ENCODE results near the gene WHAMM. TPM values are rescaled to one million over a fixed set of nuclear protein-coding genes. Genes with fewer than 3 reads are reported as not detected.
A peak's percentile ranks its signal among the peaks of the same experiment; 100 is the strongest.

The WHAMM gene
- total RNA-seq, 2 donors from 2014 or later, result 3.7 to 4.4 TPM

DNA sequence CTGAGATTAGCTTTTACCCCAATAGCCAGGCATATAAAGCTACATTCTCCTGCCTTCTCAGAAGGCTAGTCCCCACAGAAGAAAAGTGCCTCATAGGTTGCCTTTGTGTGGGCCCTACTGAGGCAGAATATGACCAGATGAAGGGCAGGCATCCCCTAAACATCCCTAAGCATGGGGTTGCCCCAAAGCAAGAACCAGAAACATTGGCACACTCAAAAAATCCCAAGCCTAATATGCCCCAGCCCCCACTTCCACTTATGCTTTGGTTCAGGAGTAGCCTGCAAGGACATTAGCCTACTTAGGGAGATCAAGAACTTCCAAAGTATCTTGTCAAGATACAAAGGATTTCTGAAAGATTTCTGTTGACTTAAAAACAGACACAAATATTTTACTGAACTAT lies 29.7 kb downstream of the WHAMM start:
- Mint-ChIP-seq H3K27ac (peak overlapping the region; percentile 52), H3K9me3 (peaks cover 4% of the 10 kb centered on the region)

DNA sequence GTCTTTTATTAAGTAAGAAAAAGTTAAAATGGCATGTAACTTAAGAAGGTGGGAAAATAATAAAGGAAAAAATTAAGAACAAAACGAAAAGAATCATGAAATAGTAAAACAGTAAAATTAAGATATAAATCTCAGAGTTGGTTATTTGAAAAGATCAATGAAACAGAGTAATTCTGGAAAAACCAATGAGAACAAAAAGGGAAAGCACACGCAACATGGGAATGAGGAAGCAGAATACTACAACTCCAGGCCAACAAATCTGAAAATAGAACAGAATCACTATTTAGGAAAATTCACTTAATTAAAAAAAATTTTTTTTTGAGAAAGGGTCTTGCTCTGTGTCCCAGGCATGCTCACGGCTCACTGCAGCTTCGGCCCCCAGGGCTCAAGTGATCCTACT lies 30.7 kb downstream of the WHAMM start:
- H3K36me3 ChIP-seq (ENCODE audit: control insufficient read depth, insufficient read depth, low read length), result peaks cover 29% of the 10 kb centered on the region
- no peak for DNase-seq
- H3K4me3 ChIP-seq (ENCODE audit: low read length), result no peak overlapping the region
- no peaks in the 10 kb centered on the region for H3K4me1 Mint-ChIP-seq
- peaks cover 4% of the 10 kb centered on the region for H3K4me1 ChIP-seq (ENCODE audit: control insufficient read depth, insufficient read depth, low read length)
- 96 to 97% methylated on average over 3 to 4 of the region's 4 CpGs for WGBS, 2 experiments (ENCODE audit: insufficient coverage in 1 of 2, insufficient read length in 1 of 2)
- H3K27me3 ChIP-seq (ENCODE audit: control insufficient read depth, insufficient read depth, low read length, poor library complexity, severe bottlenecking), result no peaks in the 10 kb centered on the region
- no peaks in the 10 kb centered on the region for H3K9me3 ChIP-seq (ENCODE audit: control insufficient read depth, low read length)
- peaks cover 45% of the 10 kb centered on the region for H3K36me3 Mint-ChIP-seq (ENCODE audit: low read depth)
- H3K9me3 Mint-ChIP-seq, result peaks cover 4% of the 10 kb centered on the region
- H3K4me3 Mint-ChIP-seq, result no peak overlapping the region
- no peak overlapping the region for H3K27ac ChIP-seq (ENCODE audit: low read depth, low read length)
- H3K27ac Mint-ChIP-seq, result no peak overlapping the region
- no peak overlapping the region for H3K9ac ChIP-seq (ENCODE audit: extremely low read depth, low read length, poor library complexity, severe bottlenecking)
- H3K27me3 Mint-ChIP-seq (ENCODE audit: insufficient read depth), result no peaks in the 10 kb centered on the region
- TF ChIP-seq, protein P1, sequence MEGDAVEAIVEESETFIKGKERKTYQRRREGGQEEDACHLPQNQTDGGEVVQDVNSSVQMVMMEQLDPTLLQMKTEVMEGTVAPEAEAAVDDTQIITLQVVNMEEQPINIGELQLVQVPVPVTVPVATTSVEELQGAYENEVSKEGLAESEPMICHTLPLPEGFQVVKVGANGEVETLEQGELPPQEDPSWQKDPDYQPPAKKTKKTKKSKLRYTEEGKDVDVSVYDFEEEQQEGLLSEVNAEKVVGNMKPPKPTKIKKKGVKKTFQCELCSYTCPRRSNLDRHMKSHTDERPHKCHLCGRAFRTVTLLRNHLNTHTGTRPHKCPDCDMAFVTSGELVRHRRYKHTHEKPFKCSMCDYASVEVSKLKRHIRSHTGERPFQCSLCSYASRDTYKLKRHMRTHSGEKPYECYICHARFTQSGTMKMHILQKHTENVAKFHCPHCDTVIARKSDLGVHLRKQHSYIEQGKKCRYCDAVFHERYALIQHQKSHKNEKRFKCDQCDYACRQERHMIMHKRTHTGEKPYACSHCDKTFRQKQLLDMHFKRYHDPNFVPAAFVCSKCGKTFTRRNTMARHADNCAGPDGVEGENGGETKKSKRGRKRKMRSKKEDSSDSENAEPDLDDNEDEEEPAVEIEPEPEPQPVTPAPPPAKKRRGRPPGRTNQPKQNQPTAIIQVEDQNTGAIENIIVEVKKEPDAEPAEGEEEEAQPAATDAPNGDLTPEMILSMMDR (conservative IDR thresholded peaks at IDR 0.05), result no peak

More for the DNA sequence above, 29.7 kb downstream of the WHAMM start:
- Histone ChIP-seq H3K9ac (ENCODE audit: extremely low read depth, low read length, poor library complexity, severe bottlenecking) (no peak overlapping the region), H3K27ac (ENCODE audit: low read depth, low read length) (no peak overlapping the region), H3K9me3 (ENCODE audit: control insufficient read depth, low read length) (no peaks in the 10 kb centered on the region), H3K36me3 (ENCODE audit: control insufficient read depth, insufficient read depth, low read length) (peaks cover 38% of the 10 kb centered on the region), H3K4me3 (ENCODE audit: low read length) (no peak overlapping the region), H3K4me1 (ENCODE audit: control insufficient read depth, insufficient read depth, low read length) (peaks cover 4% of the 10 kb centered on the region), H3K27me3 (ENCODE audit: control insufficient read depth, insufficient read depth, low read length, poor library complexity, severe bottlenecking) (no peaks in the 10 kb centered on the region)
- DNase-seq, result no peak
- TF ChIP-seq, protein P1 (conservative IDR thresholded peaks at IDR 0.05), result no peak
- peaks cover 49% of the 10 kb centered on the region for H3K36me3 Mint-ChIP-seq (ENCODE audit: low read depth)
- H3K4me1 Mint-ChIP-seq, result no peaks in the 10 kb centered on the region
- no peak overlapping the region for H3K4me3 Mint-ChIP-seq
- H3K27me3 Mint-ChIP-seq (ENCODE audit: insufficient read depth), result no peaks in the 10 kb centered on the region

DNA sequence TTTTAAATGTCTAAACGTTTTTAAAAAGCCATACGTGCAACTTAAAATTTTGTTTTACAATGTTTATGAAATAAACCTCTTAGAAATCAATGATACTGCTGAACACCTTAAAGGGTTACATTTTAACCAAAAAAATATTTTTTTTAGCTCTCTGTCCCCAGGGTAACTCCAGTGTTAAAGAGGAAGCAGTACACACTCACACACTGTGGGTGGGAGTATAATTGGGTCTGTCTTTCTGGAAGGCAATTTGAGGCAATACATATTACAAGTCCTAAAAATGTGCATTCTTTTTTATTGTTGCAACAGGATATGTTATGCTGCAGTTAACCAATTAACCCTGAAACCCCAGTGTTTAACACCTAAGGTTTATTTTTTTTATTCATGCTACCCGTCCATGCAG lies 34.1 kb downstream of the WHAMM start:
- H3K27me3 ChIP-seq (ENCODE audit: control insufficient read depth, insufficient read depth, low read length, poor library complexity, severe bottlenecking), result no peaks in the 10 kb centered on the region
- peaks cover 4% of the 10 kb centered on the region for H3K9me3 Mint-ChIP-seq
- peaks cover 16% of the 10 kb centered on the region for H3K36me3 ChIP-seq (ENCODE audit: control insufficient read depth, insufficient read depth, low read length)
- H3K4me3 Mint-ChIP-seq, result no peak overlapping the region
- no peaks in the 10 kb centered on the region for H3K27me3 Mint-ChIP-seq (ENCODE audit: insufficient read depth)
- peaks cover 4% of the 10 kb centered on the region for H3K4me1 ChIP-seq (ENCODE audit: control insufficient read depth, insufficient read depth, low read length)
- WGBS, 2 experiments (ENCODE audit: insufficient coverage in 1 of 2, insufficient read length in 1 of 2), result 88 to 100% methylated on average over 1 of the region's 3 CpGs
- H3K4me3 ChIP-seq (ENCODE audit: low read length), result no peak overlapping the region
- TF ChIP-seq, protein P1 (conservative IDR thresholded peaks at IDR 0.05), result no peak
- H3K9me3 ChIP-seq (ENCODE audit: control insufficient read depth, low read length), result no peaks in the 10 kb centered on the region
- DNase-seq, result no peak
- peaks cover 18% of the 10 kb centered on the region for H3K36me3 Mint-ChIP-seq (ENCODE audit: low read depth)
- H3K4me1 Mint-ChIP-seq, result no peaks in the 10 kb centered on the region
- no peak overlapping the region for H3K9ac ChIP-seq (ENCODE audit: extremely low read depth, low read length, poor library complexity, severe bottlenecking)
- H3K27ac Mint-ChIP-seq, result no peak overlapping the region
- H3K27ac ChIP-seq (ENCODE audit: low read depth, low read length), result no peak overlapping the region
